ENCODE data around the gene FBXO38. TPM values are rescaled to one million over a fixed set of nuclear protein-coding genes. Genes with fewer than 3 reads are reported as not detected.

Gene FBXO38
- total RNA-seq, 6 donors from 2014 or later: 33.0 to 103 (median 61.6) TPM

DNA sequence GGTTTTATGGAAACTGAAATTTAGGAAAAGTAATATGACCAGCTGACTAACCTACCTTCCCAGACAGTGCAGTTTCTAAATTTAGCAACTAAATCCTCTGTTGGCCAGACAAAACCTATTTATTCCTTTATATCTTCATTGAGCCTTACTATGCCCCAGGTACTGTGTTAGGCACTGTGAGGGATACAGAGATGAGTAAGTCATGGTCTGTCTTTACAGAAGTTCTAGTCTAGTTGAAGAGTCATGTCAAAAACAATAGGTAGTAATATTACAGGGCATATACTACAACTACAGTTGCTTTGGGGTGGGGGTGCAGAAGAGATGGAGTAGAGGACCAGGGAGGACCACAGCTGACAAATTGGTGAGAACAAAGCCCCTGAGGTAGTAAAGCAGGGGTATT lies 42.8 kb downstream of the FBXO38 start:
- no peak for ATAC-seq (ENCODE audit: low FRiP score in 2 of 2)
- no peaks in the 10 kb centered on the region for H3K9me3 ChIP-seq
- no peak for DNase-seq

DNA sequence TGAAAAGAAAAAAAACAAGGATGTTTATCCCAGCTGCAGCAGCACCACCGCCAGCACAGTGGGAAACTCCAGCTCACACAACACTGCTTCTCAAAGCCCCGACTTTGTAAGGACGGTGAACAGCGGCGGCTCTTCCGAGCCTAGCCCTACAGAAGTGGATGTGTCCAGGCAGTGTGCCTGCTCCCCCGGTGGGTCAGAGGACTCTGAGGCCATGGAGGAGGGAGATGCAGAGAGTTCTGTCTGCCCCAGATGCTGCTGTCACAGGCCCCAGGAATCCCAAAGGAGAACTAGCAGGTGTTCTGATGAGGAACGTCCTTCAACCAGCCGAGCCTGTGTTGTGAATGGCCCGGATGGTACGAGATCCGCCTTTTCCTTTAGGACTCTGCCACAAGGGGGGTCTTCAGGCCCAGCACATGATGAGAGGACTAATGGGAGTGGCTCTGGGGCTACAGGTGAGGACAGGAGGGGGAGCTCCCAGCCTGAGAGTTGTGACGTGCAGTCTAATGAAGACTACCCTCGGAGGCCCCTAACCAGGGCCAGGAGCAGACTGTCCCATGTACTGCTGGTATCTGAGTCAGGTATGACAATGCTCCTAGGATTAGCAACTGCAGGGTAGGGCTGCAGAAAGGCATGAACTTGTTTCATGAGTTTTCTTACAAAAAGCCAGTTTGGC lies 43.7 kb downstream of the FBXO38 start:
- DNase-seq: no peak
- Histone ChIP-seq H3K4me3 (no peak overlapping the region), H3K9me3 (no peaks in the 10 kb centered on the region), H3K36me3 (peaks cover 32 to 69% (median 52%) of the 10 kb centered on the region in 4 donors), H3K27me3 (no peaks in the 10 kb centered on the region), H3K4me1 (no peaks in the 10 kb centered on the region), H3K27ac (no peak overlapping the region)
- TF ChIP-seq EP300 (IDR thresholded peaks at IDR 0.05): no peak
- no peak for TF ChIP-seq POLR2AphosphoS5 (IDR thresholded peaks at IDR 0.05)
- TF ChIP-seq, protein P1, sequence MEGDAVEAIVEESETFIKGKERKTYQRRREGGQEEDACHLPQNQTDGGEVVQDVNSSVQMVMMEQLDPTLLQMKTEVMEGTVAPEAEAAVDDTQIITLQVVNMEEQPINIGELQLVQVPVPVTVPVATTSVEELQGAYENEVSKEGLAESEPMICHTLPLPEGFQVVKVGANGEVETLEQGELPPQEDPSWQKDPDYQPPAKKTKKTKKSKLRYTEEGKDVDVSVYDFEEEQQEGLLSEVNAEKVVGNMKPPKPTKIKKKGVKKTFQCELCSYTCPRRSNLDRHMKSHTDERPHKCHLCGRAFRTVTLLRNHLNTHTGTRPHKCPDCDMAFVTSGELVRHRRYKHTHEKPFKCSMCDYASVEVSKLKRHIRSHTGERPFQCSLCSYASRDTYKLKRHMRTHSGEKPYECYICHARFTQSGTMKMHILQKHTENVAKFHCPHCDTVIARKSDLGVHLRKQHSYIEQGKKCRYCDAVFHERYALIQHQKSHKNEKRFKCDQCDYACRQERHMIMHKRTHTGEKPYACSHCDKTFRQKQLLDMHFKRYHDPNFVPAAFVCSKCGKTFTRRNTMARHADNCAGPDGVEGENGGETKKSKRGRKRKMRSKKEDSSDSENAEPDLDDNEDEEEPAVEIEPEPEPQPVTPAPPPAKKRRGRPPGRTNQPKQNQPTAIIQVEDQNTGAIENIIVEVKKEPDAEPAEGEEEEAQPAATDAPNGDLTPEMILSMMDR (IDR thresholded peaks at IDR 0.05): no peak
- TF ChIP-seq POLR2A (IDR thresholded peaks at IDR 0.05): no peak
- 77 to 85% methylated on average over 6 to 14 of the region's 14 CpGs for WGBS, 2 donors
- ATAC-seq (ENCODE audit: low FRiP score in 2 of 2): no peak

More for the DNA sequence above, 42.8 kb downstream of the FBXO38 start:
- Histone ChIP-seq H3K4me3 (no peak overlapping the region), H3K36me3 (peaks cover 32 to 78% (median 55%) of the 10 kb centered on the region in 4 donors), H3K27ac (no peak overlapping the region), H3K27me3 (no peaks in the 10 kb centered on the region), H3K4me1 (no peaks in the 10 kb centered on the region)
- TF ChIP-seq POLR2AphosphoS5 (IDR thresholded peaks at IDR 0.05) (no peak), EP300 (IDR thresholded peaks at IDR 0.05) (no peak), POLR2A (IDR thresholded peaks at IDR 0.05) (no peak)
- TF ChIP-seq, protein P1 (IDR thresholded peaks at IDR 0.05): no peak

DNA sequence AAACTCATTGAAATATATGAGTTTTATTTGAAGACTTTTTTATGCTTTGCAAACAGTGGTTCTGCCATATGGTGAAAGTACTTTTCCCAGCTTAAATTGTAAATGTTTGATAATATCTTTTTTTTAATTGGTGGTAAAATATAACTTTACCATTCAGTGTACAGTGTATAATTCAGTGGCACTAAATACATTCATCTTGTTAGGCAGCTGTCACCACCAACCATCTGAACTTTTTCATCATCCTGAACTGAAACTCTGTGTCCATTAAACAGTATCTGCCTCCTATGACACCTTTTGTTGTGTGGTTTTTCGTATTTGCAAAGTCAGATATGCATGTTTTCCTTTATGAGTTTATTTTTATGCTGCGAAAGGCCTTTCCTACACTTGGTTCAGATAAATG lies 45.1 kb downstream of the FBXO38 start:
- peaks cover 30 to 67% (median 49%) of the 10 kb centered on the region in 4 donors for H3K36me3 ChIP-seq
- 93 to 96% methylated on average over 2 of the region's 2 CpGs for WGBS, 2 donors

DNA sequence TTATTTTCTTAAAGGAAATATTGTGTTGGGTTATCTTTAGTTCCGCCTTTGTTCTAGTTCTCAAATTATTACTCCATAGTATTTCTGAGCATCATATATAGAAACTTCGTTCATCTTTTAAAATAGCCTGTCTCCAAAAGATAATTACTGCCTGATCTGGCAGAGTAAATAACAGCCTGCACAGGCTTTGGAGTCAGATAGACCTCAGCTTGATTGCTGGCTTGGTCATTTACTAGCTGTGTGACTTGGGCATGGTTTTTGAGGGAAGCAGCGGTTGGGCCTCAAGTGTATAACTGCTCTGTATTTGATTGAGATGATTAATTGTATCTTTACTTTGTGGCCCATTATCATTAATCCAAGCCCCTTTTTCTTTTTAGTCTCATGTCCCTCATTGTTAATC lies 50.1 kb downstream of the FBXO38 start:
- H3K27me3 ChIP-seq: no peaks in the 10 kb centered on the region

More for the DNA sequence above, 45.1 kb downstream of the FBXO38 start:
- no peak for DNase-seq
- Histone ChIP-seq H3K9me3 (no peaks in the 10 kb centered on the region), H3K27me3 (no peaks in the 10 kb centered on the region), H3K27ac (no peak overlapping the region), H3K4me1 (no peaks in the 10 kb centered on the region), H3K4me3 (no peak overlapping the region)
- TF ChIP-seq POLR2A (IDR thresholded peaks at IDR 0.05) (no peak), POLR2AphosphoS5 (IDR thresholded peaks at IDR 0.05) (no peak), EP300 (IDR thresholded peaks at IDR 0.05) (no peak)
- TF ChIP-seq, protein P1 (IDR thresholded peaks at IDR 0.05): no peak
- no peak for ATAC-seq (ENCODE audit: low FRiP score in 2 of 2)

More for the DNA sequence above, 50.1 kb downstream of the FBXO38 start:
- H3K27ac ChIP-seq: no peak overlapping the region
- H3K4me1 ChIP-seq: no peaks in the 10 kb centered on the region
- peaks cover 5 to 71% (median 21%) of the 10 kb centered on the region in 4 donors for H3K36me3 ChIP-seq
- WGBS, 2 donors: 94 to 96% methylated on average over 3 of the region's 3 CpGs
- no peak overlapping the region for H3K4me3 ChIP-seq
- DNase-seq (no peak), ATAC-seq (ENCODE audit: low FRiP score in 2 of 2) (no peak)
- TF ChIP-seq POLR2AphosphoS5 (IDR thresholded peaks at IDR 0.05) (no peak), EP300 (IDR thresholded peaks at IDR 0.05) (no peak), POLR2A (IDR thresholded peaks at IDR 0.05) (no peak)
- TF ChIP-seq, protein P1 (IDR thresholded peaks at IDR 0.05): no peak
- no peaks in the 10 kb centered on the region for H3K9me3 ChIP-seq
